MV-4-11 (cell line): ENCODE data around the gene BCOR.

Experiments used
- DNase-seq: peaks from one replicate; lab custom pipeline; 2025; lab: John Stamatoyannopoulos, UW

The BCOR gene

GRCh38 chrX:40019541-40019940, 78.2 kb downstream of the BCOR start:
- no peak for DNase-seq

GRCh38 chrX:40018041-40018440, 79.7 kb downstream of the BCOR start:
- DNase-seq = no peak

GRCh38 chrX:40016749-40017148, 81.0 kb downstream of the BCOR start:
- peak; percentile 45 for DNase-seq

- DNase-seq = no peak
Measured at GRCh38 chrX:40015693-40016092, 82.1 kb downstream of the BCOR start.

- peak; percentile 61 for DNase-seq
Measured at GRCh38 chrX:40013266-40014195, 84.2 kb downstream of the BCOR start.

- peak; percentile 40 for DNase-seq
Measured at GRCh38 chrX:40012868-40013265, 84.9 kb downstream of the BCOR start.

- DNase-seq = no peak
Measured at GRCh38 chrX:40012039-40012867, 85.5 kb downstream of the BCOR start.

GRCh38 chrX:40011322-40012038, 86.3 kb downstream of the BCOR start:
- DNase-seq = no peak

- peak; percentile 52 for DNase-seq
Measured at GRCh38 chrX:40010550-40011321, 87.0 kb downstream of the BCOR start.

- no peak for DNase-seq
Measured at GRCh38 chrX:40009890-40010289, 87.9 kb downstream of the BCOR start.

- DNase-seq = no peak
Measured at GRCh38 chrX:40009462-40009851, 88.3 kb downstream of the BCOR start.

GRCh38 chrX:40008791-40009461, 88.8 kb downstream of the BCOR start:
- peak; percentile 52 for DNase-seq

GRCh38 chrX:40007756-40008705, 89.7 kb downstream of the BCOR start:
- DNase-seq = no peak

- DNase-seq = no peak
Measured at GRCh38 chrX:40007131-40007755, 90.5 kb downstream of the BCOR start.

- no peak for DNase-seq
Measured at GRCh38 chrX:40006106-40007017, 91.4 kb downstream of the BCOR start.

GRCh38 chrX:40005292-40006011, 92.3 kb downstream of the BCOR start:
- no peak for DNase-seq

- DNase-seq = no peak
Measured at GRCh38 chrX:40004921-40005291, 92.9 kb downstream of the BCOR start.

- DNase-seq = no peak
Measured at GRCh38 chrX:40004246-40004535, 93.6 kb downstream of the BCOR start.
